GM12872 (cell line): Measurements from ENCODE around the gene NUMB.
A peak's percentile ranks its signal among the peaks of the same experiment; 100 is the strongest.

Experiments
- TF ChIP-seq, protein P1 (sequence below): IDR thresholded peaks from 3 replicates; pipeline ENCODE4 v1.5.1; 2011; ENCODE audit warnings: low read depth, mild to moderate bottlenecking, low read length, moderate library complexity; ENCODE audit not compliant: insufficient read depth

NUMB gene

DNA sequence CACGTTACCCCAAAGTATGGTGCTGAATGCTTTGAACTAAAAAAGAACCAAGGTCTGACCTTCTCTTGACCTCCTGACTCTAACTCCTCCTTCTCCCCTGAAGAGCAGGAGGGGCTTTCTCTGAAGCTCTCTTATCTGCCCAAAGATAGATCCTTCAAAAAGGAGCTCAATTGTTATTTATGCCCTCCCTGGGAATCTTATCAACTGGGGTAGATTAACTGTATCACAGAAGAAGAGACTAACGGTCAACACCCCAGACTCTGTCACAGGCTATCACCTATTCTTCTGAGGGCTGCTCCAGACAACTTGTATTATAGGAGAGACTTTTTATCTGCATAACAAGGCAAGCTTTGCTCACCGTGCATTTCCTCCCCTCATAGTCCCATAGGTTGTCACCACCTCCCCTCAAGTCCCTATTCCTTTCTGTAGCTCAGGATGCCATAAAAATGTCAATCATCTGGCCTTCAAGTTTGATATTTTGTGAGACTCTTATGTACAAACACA, 134.4 kb downstream of the NUMB start:
- TF ChIP-seq, protein P1, sequence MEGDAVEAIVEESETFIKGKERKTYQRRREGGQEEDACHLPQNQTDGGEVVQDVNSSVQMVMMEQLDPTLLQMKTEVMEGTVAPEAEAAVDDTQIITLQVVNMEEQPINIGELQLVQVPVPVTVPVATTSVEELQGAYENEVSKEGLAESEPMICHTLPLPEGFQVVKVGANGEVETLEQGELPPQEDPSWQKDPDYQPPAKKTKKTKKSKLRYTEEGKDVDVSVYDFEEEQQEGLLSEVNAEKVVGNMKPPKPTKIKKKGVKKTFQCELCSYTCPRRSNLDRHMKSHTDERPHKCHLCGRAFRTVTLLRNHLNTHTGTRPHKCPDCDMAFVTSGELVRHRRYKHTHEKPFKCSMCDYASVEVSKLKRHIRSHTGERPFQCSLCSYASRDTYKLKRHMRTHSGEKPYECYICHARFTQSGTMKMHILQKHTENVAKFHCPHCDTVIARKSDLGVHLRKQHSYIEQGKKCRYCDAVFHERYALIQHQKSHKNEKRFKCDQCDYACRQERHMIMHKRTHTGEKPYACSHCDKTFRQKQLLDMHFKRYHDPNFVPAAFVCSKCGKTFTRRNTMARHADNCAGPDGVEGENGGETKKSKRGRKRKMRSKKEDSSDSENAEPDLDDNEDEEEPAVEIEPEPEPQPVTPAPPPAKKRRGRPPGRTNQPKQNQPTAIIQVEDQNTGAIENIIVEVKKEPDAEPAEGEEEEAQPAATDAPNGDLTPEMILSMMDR: no peak

DNA sequence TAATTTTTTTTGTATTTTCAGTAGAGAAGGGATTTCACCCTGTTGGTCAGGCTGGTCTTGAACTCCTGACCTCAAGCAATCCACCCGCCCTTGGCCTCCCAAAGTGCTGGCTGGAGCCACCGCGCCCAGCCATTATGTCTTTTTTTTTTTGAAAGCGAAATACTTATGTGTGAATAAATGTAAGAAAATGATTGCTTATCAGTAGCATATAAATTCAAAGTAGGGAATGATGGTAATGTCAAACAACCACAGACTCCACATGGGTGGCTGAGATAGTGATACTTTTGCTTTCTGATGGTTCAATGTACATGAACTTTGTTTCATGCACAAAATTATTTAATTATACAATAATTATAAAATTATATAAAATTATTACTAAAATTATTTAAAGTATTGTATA, 145.2 kb downstream of the NUMB start:
- TF ChIP-seq, protein P1: no peak

DNA sequence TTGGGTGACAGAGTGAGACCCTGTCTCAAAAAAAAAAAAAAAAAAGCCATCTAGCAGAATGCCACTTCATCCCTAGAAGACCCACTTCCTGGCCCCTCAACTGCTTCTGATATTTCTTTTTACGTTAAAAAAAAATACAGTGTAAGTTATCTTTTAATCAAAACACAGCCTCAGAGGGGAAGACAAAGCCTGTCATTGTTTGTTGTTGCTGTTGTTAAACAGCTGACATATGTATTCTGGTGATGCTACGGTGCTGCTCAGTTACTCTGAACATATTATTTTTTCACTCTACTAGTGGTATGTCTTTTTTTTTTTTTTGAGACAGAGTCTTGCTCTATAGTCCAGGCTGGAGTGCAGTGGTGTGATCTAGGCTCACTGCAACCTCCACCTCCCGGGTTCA, 145.7 kb downstream of the NUMB start:
- TF ChIP-seq, protein P1: no peak

DNA sequence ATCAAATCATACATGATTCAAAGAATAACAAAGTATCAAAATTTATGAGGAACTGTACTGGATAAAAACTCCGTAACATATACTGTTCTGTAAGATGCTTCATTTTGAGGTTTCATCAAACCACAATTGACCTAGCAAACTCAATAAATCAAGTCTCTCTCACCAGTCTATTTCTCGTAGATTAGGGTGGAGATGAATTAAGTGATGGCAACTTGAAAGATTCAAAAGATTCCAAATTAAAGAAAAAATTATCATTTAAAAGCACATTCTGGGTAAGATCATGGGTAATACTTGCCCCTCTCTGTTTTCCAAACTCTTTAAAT, 146.7 kb downstream of the NUMB start:
- TF ChIP-seq, protein P1: no peak

DNA sequence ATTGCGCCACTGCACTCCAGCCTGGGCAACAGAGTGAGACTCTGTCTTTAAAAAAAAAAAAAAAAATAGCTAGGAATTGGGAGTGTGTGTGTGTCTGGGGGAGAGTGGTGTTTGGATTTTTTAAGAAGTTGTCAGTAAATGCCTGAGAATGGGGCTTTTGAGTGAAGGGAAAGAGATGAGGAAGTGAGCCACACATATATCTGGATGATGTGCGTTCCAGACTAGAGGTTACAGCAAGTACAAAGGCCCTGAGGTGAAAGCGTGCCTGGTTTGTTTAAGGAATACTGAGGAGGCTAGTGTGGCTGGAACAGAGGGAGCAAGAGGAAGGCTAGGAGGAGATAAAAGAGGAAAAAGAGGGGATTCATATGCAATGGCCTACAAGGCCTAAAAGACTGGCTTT, 151.1 kb downstream of the NUMB start:
- TF ChIP-seq, protein P1: no peak

DNA sequence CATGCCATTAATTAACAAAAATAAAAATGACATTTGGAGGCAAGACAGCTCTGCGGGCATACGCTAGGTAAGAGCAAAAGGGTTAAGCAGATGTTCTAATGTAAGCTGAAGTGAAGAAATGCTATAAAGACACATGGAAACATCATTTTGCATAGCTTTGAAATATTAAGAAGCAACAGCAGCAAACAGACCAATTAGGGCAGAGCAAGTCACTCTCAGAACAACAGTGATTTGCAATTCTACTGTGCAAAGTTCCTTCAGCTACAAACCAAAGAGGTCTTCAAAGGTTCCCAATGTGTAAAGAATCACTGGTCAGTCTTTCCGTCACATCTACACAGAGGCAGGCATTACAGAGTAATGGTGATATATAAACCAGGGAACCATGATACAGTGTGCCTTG, 152.8 kb downstream of the NUMB start:
- TF ChIP-seq, protein P1: no peak

DNA sequence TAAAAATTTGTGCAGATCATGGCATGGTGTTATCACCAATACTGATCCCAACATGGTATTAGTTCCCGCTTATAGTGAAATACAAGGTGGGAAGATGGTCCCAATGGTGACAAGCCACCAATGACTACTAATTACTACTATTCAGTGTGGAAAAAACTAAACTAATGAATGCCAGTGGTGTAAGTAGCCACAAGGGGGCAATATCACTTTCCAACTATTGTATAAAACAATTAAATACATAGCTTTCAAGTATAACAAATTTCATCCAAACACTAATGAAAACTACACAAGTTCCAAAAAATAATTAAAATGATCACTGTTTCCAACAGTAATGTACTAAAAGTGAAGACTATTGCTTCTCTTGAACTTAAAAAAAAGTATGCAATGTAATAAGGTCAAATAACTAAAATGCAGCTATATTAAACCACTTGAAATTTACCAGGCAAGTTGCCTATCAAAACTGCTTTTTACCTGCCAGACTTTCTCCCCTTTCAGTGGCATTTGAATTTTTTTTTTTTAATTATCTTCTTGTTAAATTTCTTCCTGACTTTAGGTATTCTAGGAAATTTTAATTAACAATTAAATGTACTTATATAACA, 163.0 kb downstream of the NUMB start:
- TF ChIP-seq, protein P1: peak; percentile 64
